Measurements from ENCODE around the gene CA9. TPM values are rescaled to one million over a fixed set of nuclear protein-coding genes. Genes with fewer than 3 reads are reported as not detected.

CA9 gene
- total and polyA plus RNA-seq, 7 experiments from 2014 or later: 0.36 TPM; not detected in 6

- POLR2A ChIA-PET: interaction anchor here (0.7 to 1.6 kb wide), 7 partner anchors 9 to 237 kb away, joined by 3 to 7 read pairs (median 4); partner anchors contain the start of genes CCDC107 and RMRP
- Histone ChIP-seq H3K9me3 (ENCODE audit: control insufficient read depth in 2 of 3, low read length in 3 of 3) (no peaks in the 10 kb centered on the region), H3K4me1 (ENCODE audit: control insufficient read depth in 2 of 2, insufficient read depth in 2 of 2, low read length in 2 of 2) (peaks cover 0 to 11% of the 10 kb centered on the region in 2 donors), H3K36me3 (ENCODE audit: control insufficient read depth in 2 of 3, insufficient read depth in 3 of 3, low read length in 3 of 3) (no peaks in the 10 kb centered on the region), H3K27ac (ENCODE audit: low read depth, low read length) (no peak overlapping the region), H3K4me3 (ENCODE audit: low read length) (peak overlapping the region; percentile 39), H3K27me3 (ENCODE audit: control insufficient read depth in 2 of 2, insufficient read depth in 2 of 2, low read length in 2 of 2) (peaks cover 0 to 4% of the 10 kb centered on the region in 2 donors)
- no peaks in the 10 kb centered on the region for H3K9me3 Mint-ChIP-seq
- peak; percentile 5 for ATAC-seq
- peaks cover 8 to 20% (median 14%) of the 10 kb centered on the region in 7 donors for H3K4me1 Mint-ChIP-seq
- CTCF ChIA-PET: interaction anchor here (0.9 to 4.4 kb wide), 3 partner anchors 13 to 26 kb away, joined by 3 to 21 read pairs (median 3); no protein-coding TSS in a partner anchor
- DNase-seq: no peak
- intact Hi-C loops (cut with micrococcal nuclease): no loop called here
- peak overlapping the region; percentile 17 to 89 (median 72) for H3K4me3 Mint-ChIP-seq
- peaks cover 0 to 5% (median 0%) of the 10 kb centered on the region in 5 donors for H3K36me3 Mint-ChIP-seq
- H3K27me3 Mint-ChIP-seq: peaks cover 0 to 35% (median 9%) of the 10 kb centered on the region in 5 donors
- no peak overlapping the region for H3K27ac Mint-ChIP-seq
These were observed 1.5 kb downstream of the CA9 start for GRCh38 chr9:35675204-35675603.

- ChIA-PET POLR2A (interaction anchor here (0.8 to 1.6 kb wide), 6 partner anchors 10 to 28 kb away, joined by 3 to 7 read pairs (median 4); partner anchors contain the start of genes CCDC107 and RMRP), CTCF (interaction anchor here (0.8 to 4.4 kb wide), 6 partner anchors 13 to 166 kb away, joined by 3 to 21 read pairs (median 3); no protein-coding TSS in a partner anchor)
- H3K4me3 ChIP-seq (ENCODE audit: low read length): peak overlapping the region; percentile 39
- peaks cover 0 to 4% of the 10 kb centered on the region in 2 donors for H3K27me3 ChIP-seq (ENCODE audit: control insufficient read depth in 2 of 2, insufficient read depth in 2 of 2, low read length in 2 of 2)
- peaks cover 0 to 11% of the 10 kb centered on the region in 2 donors for H3K4me1 ChIP-seq (ENCODE audit: control insufficient read depth in 2 of 2, insufficient read depth in 2 of 2, low read length in 2 of 2)
- H3K4me1 Mint-ChIP-seq: peaks cover 8 to 20% (median 14%) of the 10 kb centered on the region in 7 donors
- peaks cover 0 to 5% (median 0%) of the 10 kb centered on the region in 5 donors for H3K36me3 Mint-ChIP-seq
- H3K4me3 Mint-ChIP-seq: peak overlapping the region; percentile 53 to 89 (median 76)
- H3K27ac Mint-ChIP-seq: peak overlapping the region in 3 of 9 donors; percentile 18 to 79 (median 33)
- intact Hi-C loops (cut with micrococcal nuclease): loop anchor here in 1 of 2 donors (1.0 to 2.0 kb wide), 2 partner anchors 12 to 15 kb away; no protein-coding TSS in a partner anchor
- no peak overlapping the region for H3K27ac ChIP-seq (ENCODE audit: low read depth, low read length)
- peak; percentile 74 for ATAC-seq
- H3K9me3 Mint-ChIP-seq: no peaks in the 10 kb centered on the region
- peak in 4 of 9 donors; percentile 12 to 41 (median 27) for DNase-seq
- no peaks in the 10 kb centered on the region for H3K9me3 ChIP-seq (ENCODE audit: control insufficient read depth in 2 of 3, low read length in 3 of 3)
- H3K36me3 ChIP-seq (ENCODE audit: control insufficient read depth in 2 of 3, insufficient read depth in 3 of 3, low read length in 3 of 3): no peaks in the 10 kb centered on the region
- peaks cover 0 to 35% (median 9%) of the 10 kb centered on the region in 5 donors for H3K27me3 Mint-ChIP-seq
These were observed 2.1 kb downstream of the CA9 start for GRCh38 chr9:35675732-35676392.

- Histone ChIP-seq H3K27me3 (ENCODE audit: control insufficient read depth in 2 of 2, insufficient read depth in 2 of 2, low read length in 2 of 2) (peaks cover 0 to 3% of the 10 kb centered on the region in 2 donors), H3K36me3 (ENCODE audit: control insufficient read depth in 2 of 3, insufficient read depth in 3 of 3, low read length in 3 of 3) (peaks cover 0 to 4% (median 0%) of the 10 kb centered on the region in 3 experiments), H3K9me3 (ENCODE audit: control insufficient read depth in 2 of 3, low read length in 3 of 3) (no peaks in the 10 kb centered on the region), H3K4me3 (ENCODE audit: low read length) (no peak overlapping the region), H3K4me1 (ENCODE audit: control insufficient read depth in 2 of 2, insufficient read depth in 2 of 2, low read length in 2 of 2) (peaks cover 0 to 11% of the 10 kb centered on the region in 2 donors), H3K27ac (ENCODE audit: low read depth, low read length) (no peak overlapping the region)
- ChIA-PET CTCF (interaction anchor here (0.5 kb wide), 1 partner anchor 34 kb away, joined by 3 read pairs; no protein-coding TSS in a partner anchor), POLR2A (interaction anchor here (1.0 kb wide), 1 partner anchor 14 kb away, joined by 3 read pairs; the partner anchor contains the start of gene ARHGEF39)
- peaks cover 0 to 5% (median 0%) of the 10 kb centered on the region in 5 donors for H3K36me3 Mint-ChIP-seq
- H3K9me3 Mint-ChIP-seq: no peaks in the 10 kb centered on the region
- no peak for DNase-seq
- peak overlapping the region in 1 of 10 donors; percentile 34 for H3K4me3 Mint-ChIP-seq
- peaks cover 11 to 20% (median 14%) of the 10 kb centered on the region in 7 donors for H3K4me1 Mint-ChIP-seq
- intact Hi-C loops (cut with micrococcal nuclease): no loop called here
- ATAC-seq: no peak
- no peak overlapping the region for H3K27ac Mint-ChIP-seq
- H3K27me3 Mint-ChIP-seq: peaks cover 0 to 23% (median 9%) of the 10 kb centered on the region in 5 donors
These were observed 5.4 kb downstream of the CA9 start for GRCh38 chr9:35679091-35679490.

GRCh38 chr9:35679766-35680330 is 6.1 kb downstream of the CA9 start:
- no peak overlapping the region for H3K4me3 Mint-ChIP-seq
- intact Hi-C loops (cut with micrococcal nuclease): no loop called here
- peaks cover 0 to 7% (median 0%) of the 10 kb centered on the region in 3 experiments for H3K36me3 ChIP-seq (ENCODE audit: control insufficient read depth in 2 of 3, insufficient read depth in 3 of 3, low read length in 3 of 3)
- H3K4me1 ChIP-seq (ENCODE audit: control insufficient read depth in 2 of 2, insufficient read depth in 2 of 2, low read length in 2 of 2): peaks cover 0 to 11% of the 10 kb centered on the region in 2 donors
- no peaks in the 10 kb centered on the region for H3K9me3 Mint-ChIP-seq
- no peaks in the 10 kb centered on the region for H3K9me3 ChIP-seq (ENCODE audit: control insufficient read depth in 2 of 3, low read length in 3 of 3)
- POLR2A ChIA-PET: interaction anchor here (1.0 kb wide), 1 partner anchor 15 kb away, joined by 3 read pairs; the partner anchor contains the start of gene ARHGEF39
- no peaks in the 10 kb centered on the region for H3K27me3 ChIP-seq (ENCODE audit: control insufficient read depth in 2 of 2, insufficient read depth in 2 of 2, low read length in 2 of 2)
- H3K27ac ChIP-seq (ENCODE audit: low read depth, low read length): no peak overlapping the region
- peaks cover 5 to 13% (median 9%) of the 10 kb centered on the region in 7 donors for H3K4me1 Mint-ChIP-seq
- peaks cover 0 to 16% (median 3%) of the 10 kb centered on the region in 5 donors for H3K27me3 Mint-ChIP-seq
- DNase-seq: no peak
- no peak overlapping the region for H3K27ac Mint-ChIP-seq
- peaks cover 0 to 4% (median 0%) of the 10 kb centered on the region in 5 donors for H3K36me3 Mint-ChIP-seq
- ATAC-seq: no peak
- CTCF ChIA-PET: no interaction called here
- no peak overlapping the region for H3K4me3 ChIP-seq (ENCODE audit: low read length)

- DNase-seq: no peak
- no peak for ATAC-seq
- Mint-ChIP-seq H3K36me3 (peaks cover 0 to 4% (median 0%) of the 10 kb centered on the region in 5 donors), H3K27ac (no peak overlapping the region), H3K4me1 (peaks cover 5 to 12% (median 9%) of the 10 kb centered on the region in 7 donors), H3K4me3 (no peak overlapping the region), H3K9me3 (no peaks in the 10 kb centered on the region), H3K27me3 (peaks cover 0 to 16% (median 3%) of the 10 kb centered on the region in 5 donors)
- POLR2A ChIA-PET: no interaction called here
- peaks cover 0 to 6% of the 10 kb centered on the region in 2 donors for H3K4me1 ChIP-seq (ENCODE audit: control insufficient read depth in 2 of 2, insufficient read depth in 2 of 2, low read length in 2 of 2)
- no peak overlapping the region for H3K27ac ChIP-seq (ENCODE audit: low read depth, low read length)
- H3K9me3 ChIP-seq (ENCODE audit: control insufficient read depth in 2 of 3, low read length in 3 of 3): no peaks in the 10 kb centered on the region
- no peaks in the 10 kb centered on the region for H3K27me3 ChIP-seq (ENCODE audit: control insufficient read depth in 2 of 2, insufficient read depth in 2 of 2, low read length in 2 of 2)
- CTCF ChIA-PET: no interaction called here
- intact Hi-C loops (cut with micrococcal nuclease): no loop called here
- H3K4me3 ChIP-seq (ENCODE audit: low read length): no peak overlapping the region
- H3K36me3 ChIP-seq (ENCODE audit: control insufficient read depth in 2 of 3, insufficient read depth in 3 of 3, low read length in 3 of 3): peaks cover 0 to 12% (median 0%) of the 10 kb centered on the region in 3 experiments
These were observed 6.8 kb downstream of the CA9 start for GRCh38 chr9:35680331-35681105.

Data from naive thymus-derived CD4-positive, alpha-beta T cell (primary cell).